GM19328 (cell line): Measurements from ENCODE around the gene ATP7B.

Source experiments
- ATAC-seq: cut with Tn5 transposase; IDR thresholded peaks from one replicate; pipeline ENCODE4 v1.9.1; 2021; ENCODE audit warnings: mild to moderate bottlenecking, moderate library complexity; ENCODE audit not compliant: unreplicated experiment

The ATP7B gene

GRCh38 chr13:51953347-51954195 is 57.7 kb downstream of the ATP7B start:
- ATAC-seq, result no peak

GRCh38 chr13:51950722-51951121 is 60.5 kb downstream of the ATP7B start:
- no peak for ATAC-seq

GRCh38 chr13:51946163-51946669 is 65.0 kb downstream of the ATP7B start:
- ATAC-seq, result no peak

- ATAC-seq, result no peak
Observed at GRCh38 chr13:51945149-51945548, 66.1 kb downstream of the ATP7B start.

GRCh38 chr13:51944428-51944827 is 66.8 kb downstream of the ATP7B start:
- ATAC-seq, result no peak

- no peak for ATAC-seq
Observed at GRCh38 chr13:51943721-51944120, 67.5 kb downstream of the ATP7B start.

GRCh38 chr13:51942189-51942588 is 69.1 kb downstream of the ATP7B start:
- ATAC-seq, result no peak

GRCh38 chr13:51938454-51938853 is 72.8 kb downstream of the ATP7B start:
- no peak for ATAC-seq

GRCh38 chr13:51937320-51938290 is 73.6 kb downstream of the ATP7B start:
- ATAC-seq, result no peak

GRCh38 chr13:51935326-51936171 is 75.7 kb downstream of the ATP7B start:
- ATAC-seq, result no peak

- no peak for ATAC-seq
Observed at GRCh38 chr13:51934461-51935087, 76.7 kb downstream of the ATP7B start.

- ATAC-seq, result no peak
Observed at GRCh38 chr13:51933466-51934058, 77.7 kb downstream of the ATP7B start.

- ATAC-seq, result no peak
Observed at GRCh38 chr13:51932231-51932630, 79.0 kb downstream of the ATP7B start.

- no peak for ATAC-seq
Observed at GRCh38 chr13:51931606-51932005, 79.6 kb downstream of the ATP7B start.

- ATAC-seq, result no peak
Observed at GRCh38 chr13:51929699-51930098, 81.6 kb downstream of the ATP7B start.

- ATAC-seq, result no peak
Observed at GRCh38 chr13:51928231-51928630, 83.0 kb downstream of the ATP7B start.

GRCh38 chr13:51927129-51927528 is 84.1 kb downstream of the ATP7B start:
- no peak for ATAC-seq

GRCh38 chr13:51926528-51926885 is 84.7 kb downstream of the ATP7B start:
- ATAC-seq, result no peak

GRCh38 chr13:51925865-51926527 is 85.3 kb downstream of the ATP7B start:
- no peak for ATAC-seq
